Erythroblast (primary cell): Measurements from ENCODE around the gene SPDEF.

Experiments
- GATA1 ChIP-seq: IDR thresholded peaks from 2 replicates; pipeline ENCODE4 v1.6.1; 2011; ENCODE audit warnings: low read depth, mild to moderate bottlenecking, control low read depth, low read length, moderate library complexity
- POLR2A ChIP-seq: IDR thresholded peaks from 2 replicates; pipeline ENCODE4 v1.6.1; 2011; ENCODE audit warnings: mild to moderate bottlenecking, low read length

DNA sequence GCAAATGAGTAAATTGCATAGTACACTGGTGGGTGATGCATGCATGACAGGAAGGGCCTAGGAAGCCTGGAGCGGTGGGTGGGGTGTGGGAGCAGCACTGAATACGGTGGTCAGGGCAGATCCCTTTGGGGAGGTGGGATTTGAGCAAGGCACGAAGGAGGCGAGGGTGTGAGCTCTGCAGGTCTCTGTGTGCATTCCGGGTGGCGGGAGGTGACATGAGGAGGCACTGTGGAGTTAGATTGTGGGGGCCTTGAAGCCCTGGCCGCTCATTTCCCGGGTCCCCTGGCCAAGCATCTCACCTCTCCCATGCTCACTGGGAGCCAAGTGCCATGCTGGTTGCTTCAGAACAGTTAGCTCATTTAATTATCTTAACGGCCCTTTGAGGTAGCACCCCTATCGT is 6.2 kb upstream of the SPDEF start:
- no peak for TF ChIP-seq GATA1
- TF ChIP-seq POLR2A, result no peak
